Measurements from ENCODE around the gene A1BG. TPM values are rescaled to one million over a fixed set of nuclear protein-coding genes. Genes with fewer than 3 reads are reported as not detected.

A1BG gene
- total RNA-seq, 1 donor from 2014 or later = 7.5 TPM

- peaks cover 29% of the 10 kb centered on the region for H3F3A ChIP-seq (ENCODE audit: low read depth)
- peaks cover 2% of the 10 kb centered on the region for H3K27me3 Mint-ChIP-seq (ENCODE audit: insufficient read depth, low read depth)
- no peak overlapping the region for H3K9ac ChIP-seq
- H3K9me3 Mint-ChIP-seq = no peaks in the 10 kb centered on the region
- H3K79me2 ChIP-seq (ENCODE audit: low read depth) = peaks cover 20% of the 10 kb centered on the region
- TF ChIP-seq EZH2phosphoT487 (IDR thresholded peaks at IDR 0.05) (no peak), CTCF (IDR thresholded peaks at IDR 0.05) (no peak), EZH2 (IDR thresholded peaks at IDR 0.05) (no peak)
- H3K27me3 ChIP-seq = peaks cover 23% of the 10 kb centered on the region
- no peaks in the 10 kb centered on the region for H3K36me3 ChIP-seq
- no peak for DNase-seq (ENCODE audit: low spot score)
- no peak overlapping the region for H3K4me3 ChIP-seq
- H3K4me1 ChIP-seq = no peaks in the 10 kb centered on the region
- H3K36me3 Mint-ChIP-seq = peaks cover 31% of the 10 kb centered on the region
- H4K20me1 ChIP-seq (ENCODE audit: low read depth) = peaks cover 7% of the 10 kb centered on the region
- H3K27ac ChIP-seq = no peak overlapping the region
- H3K27ac Mint-ChIP-seq = peak overlapping the region; percentile 63
- no peaks in the 10 kb centered on the region for H3K9me3 ChIP-seq (ENCODE audit: low read depth)
- no peak overlapping the region for H3K4me2 ChIP-seq
- H2AFZ ChIP-seq (replicated peaks) = no peak overlapping the region
- peak overlapping the region; percentile 31 for H3K4me3 Mint-ChIP-seq
- H3K4me1 Mint-ChIP-seq = peaks cover 11% of the 10 kb centered on the region
Observed at GRCh38 chr19:58394821-58395219, 41.5 kb upstream of the A1BG start.

- H3K4me1 Mint-ChIP-seq = peaks cover 11% of the 10 kb centered on the region
- H3K79me2 ChIP-seq (ENCODE audit: low read depth) = peaks cover 32% of the 10 kb centered on the region
- H3K9me3 Mint-ChIP-seq = no peaks in the 10 kb centered on the region
- no peaks in the 10 kb centered on the region for H3K36me3 ChIP-seq
- peaks cover 5% of the 10 kb centered on the region for H3K27me3 Mint-ChIP-seq (ENCODE audit: insufficient read depth, low read depth)
- no peak overlapping the region for H3K4me2 ChIP-seq
- peaks cover 33% of the 10 kb centered on the region for H3K36me3 Mint-ChIP-seq
- no peak overlapping the region for H3K4me3 Mint-ChIP-seq
- peaks cover 33% of the 10 kb centered on the region for H3F3A ChIP-seq (ENCODE audit: low read depth)
- no peak overlapping the region for H3K9ac ChIP-seq
- no peaks in the 10 kb centered on the region for H3K4me1 ChIP-seq
- no peak overlapping the region for H2AFZ ChIP-seq (replicated peaks)
- no peaks in the 10 kb centered on the region for H3K9me3 ChIP-seq (ENCODE audit: low read depth)
- H4K20me1 ChIP-seq (ENCODE audit: low read depth) = peaks cover 7% of the 10 kb centered on the region
- DNase-seq (ENCODE audit: low spot score) = no peak
- TF ChIP-seq EZH2phosphoT487 (IDR thresholded peaks at IDR 0.05) (no peak), CTCF (IDR thresholded peaks at IDR 0.05) (no peak), EZH2 (IDR thresholded peaks at IDR 0.05) (no peak)
- H3K27ac Mint-ChIP-seq = no peak overlapping the region
- peaks cover 23% of the 10 kb centered on the region for H3K27me3 ChIP-seq
- H3K27ac ChIP-seq = no peak overlapping the region
- no peak overlapping the region for H3K4me3 ChIP-seq
Observed at GRCh38 chr19:58393725-58394033, 40.4 kb upstream of the A1BG start.

- Histone ChIP-seq H4K20me1 (ENCODE audit: low read depth) (peaks cover 9% of the 10 kb centered on the region), H3K4me1 (peaks cover 3% of the 10 kb centered on the region), H2AFZ (replicated peaks) (no peak overlapping the region), H3K4me2 (no peak overlapping the region), H3K27me3 (peaks cover 23% of the 10 kb centered on the region), H3K36me3 (no peaks in the 10 kb centered on the region), H3K79me2 (ENCODE audit: low read depth) (peaks cover 37% of the 10 kb centered on the region), H3K4me3 (no peak overlapping the region), H3K9me3 (ENCODE audit: low read depth) (no peaks in the 10 kb centered on the region), H3F3A (ENCODE audit: low read depth) (peaks cover 31% of the 10 kb centered on the region), H3K9ac (no peak overlapping the region), H3K27ac (no peak overlapping the region)
- H3K4me1 Mint-ChIP-seq = peaks cover 14% of the 10 kb centered on the region
- H3K9me3 Mint-ChIP-seq = no peaks in the 10 kb centered on the region
- H3K27me3 Mint-ChIP-seq (ENCODE audit: insufficient read depth, low read depth) = peaks cover 5% of the 10 kb centered on the region
- peak overlapping the region; percentile 41 for H3K4me3 Mint-ChIP-seq
- no peak overlapping the region for H3K27ac Mint-ChIP-seq
- DNase-seq (ENCODE audit: low spot score) = no peak
- TF ChIP-seq CTCF (IDR thresholded peaks at IDR 0.05) (no peak), EZH2 (IDR thresholded peaks at IDR 0.05) (no peak), EZH2phosphoT487 (IDR thresholded peaks at IDR 0.05) (no peak)
- H3K36me3 Mint-ChIP-seq = peaks cover 33% of the 10 kb centered on the region
Observed at GRCh38 chr19:58392945-58393724, 39.8 kb upstream of the A1BG start.

All from neural progenitor cell (in vitro differentiated cells).